Fibroblast of villous mesenchyme (primary cell): ENCODE results near the gene SP2. TPM values are rescaled to one million over a fixed set of nuclear protein-coding genes. Genes with fewer than 3 reads are reported as not detected.
A peak's percentile ranks its signal among the peaks of the same experiment; 100 is the strongest.

ENCODE experiments used
- DNase-seq: peaks from one replicate; pipeline ENCODE4 v3.0.0-alpha.2; 2010; ENCODE audit warnings: low read depth
- H3K4me3 ChIP-seq: 2 replicates; pipeline ENCODE4 v1.5.1; 2011; ENCODE audit warnings: low read depth, mild to moderate bottlenecking, low read length
- CTCF ChIP-seq: IDR thresholded peaks from 2 replicates; pipeline ENCODE4 v1.5.1; 2012; ENCODE audit warnings: low read depth, mild to moderate bottlenecking, low read length; ENCODE audit not compliant: insufficient read depth
- total RNA-seq: library from RNA; depleted of rRNA; stranded (reverse); fragments of >200 nt; gene quantifications from 2 replicates; pipeline ENCODE4 v1.2.3, GENCODE V29; 2012

SP2 gene
- total RNA-seq, 1 donor = 2.2 TPM

GRCh38 chr17:47877368-47878034, 18.5 kb upstream of the SP2 start:
- DNase-seq = peak; percentile 50
- no peak for TF ChIP-seq CTCF
- H3K4me3 ChIP-seq = no peak overlapping the region

GRCh38 chr17:47878203-47879027, 17.6 kb upstream of the SP2 start:
- no peak overlapping the region for H3K4me3 ChIP-seq
- no peak for DNase-seq
- TF ChIP-seq CTCF = no peak

- no peak for TF ChIP-seq CTCF
- no peak overlapping the region for H3K4me3 ChIP-seq
- DNase-seq = peak; percentile 25
Observed at GRCh38 chr17:47879028-47879585, 16.9 kb upstream of the SP2 start.

- no peak for DNase-seq
- H3K4me3 ChIP-seq = no peak overlapping the region
- TF ChIP-seq CTCF = no peak
Observed at GRCh38 chr17:47879776-47880454, 16.1 kb upstream of the SP2 start.

GRCh38 chr17:47882247-47882646, 13.8 kb upstream of the SP2 start:
- H3K4me3 ChIP-seq = no peak overlapping the region
- DNase-seq = peak; percentile 75
- TF ChIP-seq CTCF = no peak

GRCh38 chr17:47882695-47883588, 13.1 kb upstream of the SP2 start:
- no peak for DNase-seq
- no peak for TF ChIP-seq CTCF
- no peak overlapping the region for H3K4me3 ChIP-seq
